H9 (cell line): Measurements from ENCODE around the gene DPP6. TPM values are rescaled to one million over a fixed set of nuclear protein-coding genes. Genes with fewer than 3 reads are reported as not detected.

Experiments
- DNase-seq: peaks from one replicate; pipeline ENCODE4 v3.0.0-alpha.2; 2017
- H2AFZ ChIP-seq: one replicate; pipeline ENCODE4 v1.6.1; 2013; ENCODE audit warnings: mild to moderate bottlenecking, low read length, control low read depth, moderate library complexity
- H2AK5ac ChIP-seq: 2 replicates; pipeline ENCODE4 v1.6.1; 2013; ENCODE audit warnings: low read length, control low read depth, mixed read lengths; ENCODE audit not compliant: insufficient read length
- H2BK120ac ChIP-seq: one replicate; pipeline ENCODE4 v1.6.1; 2013; ENCODE audit warnings: low read depth, mild to moderate bottlenecking, low read length, control low read depth, inconsistent platforms; ENCODE audit not compliant: poor library complexity, severe bottlenecking
- H2BK12ac ChIP-seq: 2 replicates; pipeline ENCODE4 v1.6.1; 2013; ENCODE audit warnings: low read length, control low read depth, mixed read lengths, low read depth; ENCODE audit not compliant: insufficient read length
- H2BK15ac ChIP-seq: 2 replicates; pipeline ENCODE4 v1.6.1; 2013; ENCODE audit warnings: low read depth, low read length, control low read depth
- H2BK20ac ChIP-seq: one replicate; pipeline ENCODE4 v1.6.1; 2013; ENCODE audit warnings: low read depth, mild to moderate bottlenecking, low read length, control low read depth, inconsistent platforms; ENCODE audit not compliant: poor library complexity, severe bottlenecking
- H2BK5ac ChIP-seq: 2 replicates; pipeline ENCODE4 v1.6.1; 2013; ENCODE audit warnings: low read length, control low read depth, mixed read lengths; ENCODE audit not compliant: insufficient read length
- H3K14ac ChIP-seq: 2 replicates; pipeline ENCODE4 v1.6.1; 2013; ENCODE audit warnings: low read length, control low read depth; ENCODE audit not compliant: insufficient read depth
- H3K18ac ChIP-seq: 2 replicates; pipeline ENCODE4 v1.6.1; 2013; ENCODE audit warnings: low read depth, mild to moderate bottlenecking, mixed read lengths, low read length, control low read depth; ENCODE audit not compliant: insufficient read length
- H3K23ac ChIP-seq: 2 replicates; pipeline ENCODE4 v1.6.1; 2013; ENCODE audit warnings: low read length, control low read depth, mixed read lengths, low read depth; ENCODE audit not compliant: insufficient read length
- H3K23me2 ChIP-seq: 2 replicates; pipeline ENCODE4 v1.6.1; 2013; ENCODE audit warnings: low read depth, mild to moderate bottlenecking, mixed read lengths, low read length, control low read depth; ENCODE audit not compliant: insufficient read length, poor library complexity, severe bottlenecking
- H3K27ac ChIP-seq: 2 replicates; pipeline ENCODE4 v1.5.1; 2013; ENCODE audit warnings: low read length, control low read depth, mixed read lengths, low read depth; ENCODE audit not compliant: insufficient read length
- H3K27me3 ChIP-seq: 2 replicates; pipeline ENCODE4 v1.6.1; 2013; ENCODE audit warnings: low read length, control low read depth, inconsistent platforms; ENCODE audit not compliant: insufficient read depth
- H3K4ac ChIP-seq: 2 replicates; pipeline ENCODE4 v1.6.1; 2013; ENCODE audit warnings: low read depth, mild to moderate bottlenecking, control low read depth, inconsistent platforms, low read length, moderate library complexity
- H3K4me1 ChIP-seq: 2 replicates; pipeline ENCODE4 v1.6.1; 2013; ENCODE audit warnings: low read length, control low read depth, inconsistent platforms; ENCODE audit not compliant: insufficient read depth
- H3K4me2 ChIP-seq: 2 replicates; pipeline ENCODE4 v1.6.1; 2013; ENCODE audit warnings: low read length, control low read depth, mixed read lengths; ENCODE audit not compliant: insufficient read length, insufficient read depth
- H3K56ac ChIP-seq: 2 replicates; pipeline ENCODE4 v1.6.1; 2013; ENCODE audit warnings: low read depth, mild to moderate bottlenecking, mixed read lengths, low read length, control low read depth; ENCODE audit not compliant: insufficient read length
- H3K79me1 ChIP-seq: 2 replicates; pipeline ENCODE4 v1.6.1; 2013; ENCODE audit warnings: low read depth, mild to moderate bottlenecking, moderate library complexity, low read length, control low read depth, inconsistent platforms; ENCODE audit not compliant: insufficient read depth, poor library complexity, severe bottlenecking
- H3K79me2 ChIP-seq: 2 replicates; pipeline ENCODE4 v1.6.1; 2013; ENCODE audit warnings: low read length, control low read depth, inconsistent platforms; ENCODE audit not compliant: insufficient read depth
- H3K9ac ChIP-seq: 2 replicates; pipeline ENCODE4 v1.6.1; 2013; ENCODE audit warnings: low read length, control low read depth, mixed read lengths; ENCODE audit not compliant: insufficient read length; ENCODE audit errors: extremely low read depth
- H3K9me3 ChIP-seq: one replicate; pipeline ENCODE4 v1.6.1; 2013; ENCODE audit warnings: low read depth, low read length, inconsistent platforms; ENCODE audit not compliant: control insufficient read depth
- H3T11ph ChIP-seq: one replicate; pipeline ENCODE4 v1.6.1; 2013; ENCODE audit warnings: mild to moderate bottlenecking, low read length, control low read depth, inconsistent platforms
- H4K20me1 ChIP-seq: one replicate; pipeline ENCODE4 v1.6.1; 2013; ENCODE audit not compliant: control insufficient read depth, insufficient read length, insufficient read depth
- H4K5ac ChIP-seq: 2 replicates; pipeline ENCODE4 v1.6.1; 2013; ENCODE audit warnings: low read depth, mild to moderate bottlenecking, mixed read lengths, low read length, control low read depth; ENCODE audit not compliant: insufficient read length
- H4K8ac ChIP-seq: replicated peaks from 2 replicates; pipeline ENCODE4 v1.6.1; 2013; ENCODE audit warnings: low read length, control low read depth, mixed read lengths, low read depth; ENCODE audit not compliant: insufficient read length
- H4K91ac ChIP-seq: 2 replicates; pipeline ENCODE4 v1.6.1; 2013; ENCODE audit warnings: low read depth, mild to moderate bottlenecking, moderate library complexity, mixed read lengths, low read length, control low read depth; ENCODE audit not compliant: insufficient read length
- H3K27ac Mint-ChIP-seq, 3 experiments: 2 replicates in 2 of 3; 3 replicates in 1 of 3; pipeline ENCODE4 v1.8.0; 2020 to 2021; ENCODE audit warnings: mixed read lengths in 3 of 3, mild to moderate bottlenecking in 1 of 3, moderate library complexity in 1 of 3
- H3K27me3 Mint-ChIP-seq: 2 replicates; pipeline ENCODE4 v1.8.0; 2021; ENCODE audit warnings: low read depth, mild to moderate bottlenecking, moderate library complexity, mixed read lengths
- H3K36me3 Mint-ChIP-seq, 3 experiments: 2 replicates in 2 of 3; 3 replicates in 1 of 3; pipeline ENCODE4 v1.8.0; 2020 to 2021; ENCODE audit warnings: low read depth in 3 of 3, mixed read lengths in 3 of 3; ENCODE audit not compliant: insufficient read depth in 1 of 3
- H3K4me1 Mint-ChIP-seq, 2 experiments: 2 replicates each; pipeline ENCODE4 v1.8.0; 2020; ENCODE audit warnings: mixed read lengths in 2 of 2
- H3K4me3 Mint-ChIP-seq, 2 experiments: 2 replicates in 1 of 2; 3 replicates in 1 of 2; pipeline ENCODE4 v1.8.0; 2020 to 2021; ENCODE audit warnings: mild to moderate bottlenecking in 2 of 2, mixed read lengths in 2 of 2, moderate library complexity in 1 of 2
- H3K9me3 Mint-ChIP-seq, 2 experiments: 2 replicates in 1 of 2; 3 replicates in 1 of 2; pipeline ENCODE4 v1.8.0; 2020; ENCODE audit warnings: mild to moderate bottlenecking in 2 of 2, mixed read lengths in 2 of 2, moderate library complexity in 1 of 2
- WGBS: extraction: QIAGEN DNeasy Blood & Tissue Kit; methylation state at CpG from one replicate; pipeline ENCODE4 v1.1.7; 2013; ENCODE audit warnings: missing lambda C conversion rate, low lambda C conversion rate, mixed read lengths; ENCODE audit not compliant: insufficient read length; ENCODE audit errors: extremely low coverage; 5-methylcytosine and 5-hydroxymethylcytosine counted together
- total RNA-seq: library from RNA; stranded (reverse); gene quantifications from 2 replicates; pipeline ENCODE4 v1.2.1, GENCODE V29; 2021
- TF ChIP-seq, protein P1 (sequence below): fragments of 200-600 bp; sonication (generic); conservative IDR thresholded peaks from 3 replicates; pipeline ENCODE4 v1.8.0; 2021; ENCODE audit warnings: antibody characterized with exemption, mild to moderate bottlenecking

The DPP6 gene
- total RNA-seq, 1 experiment from 2014 or later: 4.5 TPM

DNA sequence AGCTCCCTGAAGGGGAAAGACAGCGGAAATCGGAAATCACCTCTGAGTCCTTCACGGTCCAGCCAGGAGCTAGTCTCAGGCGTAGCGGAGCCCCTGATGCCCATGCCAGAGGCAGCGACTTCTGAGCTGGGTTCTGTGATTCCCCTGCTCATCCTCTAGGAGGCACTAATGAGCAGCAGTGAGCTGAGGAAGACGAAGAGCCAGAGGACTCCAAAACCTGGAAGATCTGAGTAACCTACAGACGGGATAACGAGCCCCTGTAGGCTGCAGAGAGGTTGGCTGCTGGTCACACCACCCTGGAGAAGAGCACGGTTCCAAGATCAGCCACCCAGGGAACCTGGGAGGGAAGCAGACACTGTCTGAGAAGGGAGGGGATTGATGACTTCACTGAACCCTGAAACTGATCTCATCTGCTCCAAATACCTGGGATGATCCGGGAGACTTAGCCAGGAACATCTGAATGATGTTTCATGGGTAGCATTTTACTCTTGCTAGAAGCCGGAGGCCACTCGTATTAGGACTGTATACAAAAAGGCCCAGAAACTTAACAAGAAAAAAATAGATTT is 646.6 kb downstream of the DPP6 start:
- H3K56ac ChIP-seq: no peak overlapping the region
- H4K8ac ChIP-seq: no peak overlapping the region
- no peak overlapping the region for H2AFZ ChIP-seq
- H3K27me3 ChIP-seq: no peaks in the 10 kb centered on the region
- H3T11ph ChIP-seq: no peak overlapping the region
- H3K9me3 Mint-ChIP-seq: peaks cover 14 to 22% of the 10 kb centered on the region in 2 experiments; a peak in 4 of 5 replicates
- H3K4me2 ChIP-seq: no peak overlapping the region
- TF ChIP-seq, protein P1, sequence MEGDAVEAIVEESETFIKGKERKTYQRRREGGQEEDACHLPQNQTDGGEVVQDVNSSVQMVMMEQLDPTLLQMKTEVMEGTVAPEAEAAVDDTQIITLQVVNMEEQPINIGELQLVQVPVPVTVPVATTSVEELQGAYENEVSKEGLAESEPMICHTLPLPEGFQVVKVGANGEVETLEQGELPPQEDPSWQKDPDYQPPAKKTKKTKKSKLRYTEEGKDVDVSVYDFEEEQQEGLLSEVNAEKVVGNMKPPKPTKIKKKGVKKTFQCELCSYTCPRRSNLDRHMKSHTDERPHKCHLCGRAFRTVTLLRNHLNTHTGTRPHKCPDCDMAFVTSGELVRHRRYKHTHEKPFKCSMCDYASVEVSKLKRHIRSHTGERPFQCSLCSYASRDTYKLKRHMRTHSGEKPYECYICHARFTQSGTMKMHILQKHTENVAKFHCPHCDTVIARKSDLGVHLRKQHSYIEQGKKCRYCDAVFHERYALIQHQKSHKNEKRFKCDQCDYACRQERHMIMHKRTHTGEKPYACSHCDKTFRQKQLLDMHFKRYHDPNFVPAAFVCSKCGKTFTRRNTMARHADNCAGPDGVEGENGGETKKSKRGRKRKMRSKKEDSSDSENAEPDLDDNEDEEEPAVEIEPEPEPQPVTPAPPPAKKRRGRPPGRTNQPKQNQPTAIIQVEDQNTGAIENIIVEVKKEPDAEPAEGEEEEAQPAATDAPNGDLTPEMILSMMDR: peak; percentile 89
- H3K4ac ChIP-seq: no peak overlapping the region
- peak overlapping the region in 2 of 3 experiments; percentile 65 to 70; a peak in 2 of 7 replicates for H3K27ac Mint-ChIP-seq
- H3K27me3 Mint-ChIP-seq: no peaks in the 10 kb centered on the region
- H3K18ac ChIP-seq: no peak overlapping the region
- H3K4me3 Mint-ChIP-seq: no peak overlapping the region
- WGBS: no CpG with 5 or more reads among the region's 13 CpGs
- no peak overlapping the region for H2BK15ac ChIP-seq
- no peaks in the 10 kb centered on the region for H3K79me2 ChIP-seq
- H3K36me3 Mint-ChIP-seq: peaks cover 2 to 4% (median 2%) of the 10 kb centered on the region in 3 experiments; a peak in 3 of 7 replicates
- peak; percentile 81 for DNase-seq
- no peak overlapping the region for H2BK5ac ChIP-seq
- H3K9me3 ChIP-seq: no peaks in the 10 kb centered on the region
- no peak overlapping the region for H4K91ac ChIP-seq
- no peak overlapping the region for H2AK5ac ChIP-seq
- peaks cover 6 to 11% of the 10 kb centered on the region in 2 experiments for H3K4me1 Mint-ChIP-seq
- no peak overlapping the region for H2BK12ac ChIP-seq
- no peak overlapping the region for H3K23ac ChIP-seq
- no peak overlapping the region for H3K9ac ChIP-seq
- H3K27ac ChIP-seq: no peak overlapping the region
- no peak overlapping the region for H2BK20ac ChIP-seq
- H4K5ac ChIP-seq: no peak overlapping the region
- no peak overlapping the region for H3K14ac ChIP-seq
- H3K79me1 ChIP-seq: no peaks in the 10 kb centered on the region
- H2BK120ac ChIP-seq: no peak overlapping the region
- H3K4me1 ChIP-seq: no peaks in the 10 kb centered on the region
- no peaks in the 10 kb centered on the region for H3K23me2 ChIP-seq
- H4K20me1 ChIP-seq: no peaks in the 10 kb centered on the region
